GM18858 (cell line): ENCODE results near the gene STT3B.

Experiments
- ATAC-seq: cut with Tn5 transposase; IDR thresholded peaks from one replicate; pipeline ENCODE4 v1.9.1; 2021; ENCODE audit not compliant: unreplicated experiment

The STT3B gene

GRCh38 chr3:31550452-31551251, 17.9 kb downstream of the STT3B start:
- ATAC-seq: no peak

- ATAC-seq: no peak
These were observed 18.9 kb downstream of the STT3B start for GRCh38 chr3:31551646-31552045.

DNA sequence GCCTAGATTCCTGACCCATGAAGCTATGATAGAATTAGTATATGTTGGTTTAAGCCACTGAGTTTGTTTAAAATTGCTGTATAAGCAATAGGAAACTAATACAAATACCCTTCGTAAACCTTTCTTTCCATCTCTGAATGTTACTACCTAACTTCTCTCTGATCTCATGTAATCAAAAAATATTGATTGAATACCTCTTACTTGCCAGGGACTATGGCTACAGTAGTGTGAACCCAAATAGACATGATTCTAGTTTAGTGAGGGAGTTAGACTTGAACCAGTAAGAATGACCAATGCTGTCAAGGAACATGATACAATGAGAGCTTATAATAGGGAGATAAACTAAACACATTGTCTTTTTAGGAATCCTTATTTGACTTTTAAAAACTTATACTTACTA, 19.4 kb downstream of the STT3B start:
- ATAC-seq: no peak

- ATAC-seq: no peak
These were observed 20.5 kb downstream of the STT3B start for GRCh38 chr3:31553258-31553657.

- ATAC-seq: no peak
These were observed 22.5 kb downstream of the STT3B start for GRCh38 chr3:31555204-31555603.

GRCh38 chr3:31559872-31560534, 27.3 kb downstream of the STT3B start:
- ATAC-seq: no peak

DNA sequence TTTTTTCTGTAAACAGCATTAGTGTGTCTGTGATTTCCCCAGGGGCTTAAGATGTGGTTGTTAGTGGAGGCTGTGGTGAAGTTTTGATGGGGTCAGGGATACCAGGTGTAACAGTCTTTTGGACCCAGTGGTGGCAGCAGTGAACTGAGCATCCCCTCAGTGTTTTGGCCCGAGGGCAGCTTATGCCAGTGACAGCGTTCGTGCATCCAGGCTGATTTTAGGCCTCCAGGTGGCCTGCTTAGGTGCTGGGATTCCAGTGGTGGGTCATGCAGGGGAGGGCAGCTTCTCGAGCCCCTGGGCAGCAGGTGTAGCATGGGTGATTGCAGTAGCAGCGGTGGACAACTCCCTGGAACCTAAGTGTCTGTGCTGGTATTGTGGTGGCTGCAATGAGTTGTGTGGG, 29.2 kb downstream of the STT3B start:
- ATAC-seq: no peak

DNA sequence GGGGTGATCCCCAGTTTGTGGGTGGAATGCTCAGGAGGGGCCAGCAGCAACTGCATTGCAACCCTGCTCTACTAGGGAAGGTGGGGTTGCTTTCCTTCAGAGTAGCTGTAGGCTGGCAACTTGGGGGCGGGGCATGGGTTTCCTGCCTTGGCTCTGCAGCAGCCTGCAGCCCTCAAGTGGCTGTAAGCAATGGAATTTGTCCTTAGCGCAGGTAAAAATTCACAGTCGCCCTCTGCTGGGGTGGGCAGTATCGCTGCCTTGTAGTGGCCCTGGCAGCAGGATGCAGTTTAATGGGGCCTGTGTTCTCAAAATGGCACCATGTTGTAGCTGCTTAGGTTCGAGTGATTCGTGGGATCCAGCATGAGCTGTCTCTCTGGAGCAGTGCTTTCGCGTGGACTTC, 29.8 kb downstream of the STT3B start:
- ATAC-seq: no peak

DNA sequence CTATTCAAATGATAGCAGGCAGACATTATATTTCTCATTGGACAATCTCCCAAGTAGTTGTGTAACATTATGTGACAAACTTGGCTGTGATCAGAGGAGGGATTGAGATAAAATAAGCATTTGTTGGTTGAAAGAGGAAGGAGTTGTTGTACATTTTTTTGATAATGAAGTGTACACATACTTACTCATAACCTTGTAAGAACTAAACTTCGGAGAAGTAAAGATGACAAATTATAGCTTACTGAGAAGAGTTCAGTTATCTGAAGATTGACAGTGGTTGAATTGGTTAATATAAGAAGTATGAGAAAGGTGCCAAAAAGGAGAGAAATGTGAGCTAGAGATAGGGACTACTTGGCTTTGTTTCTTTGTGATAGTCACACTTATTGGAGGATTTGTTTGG, 32.6 kb downstream of the STT3B start:
- no peak for ATAC-seq

DNA sequence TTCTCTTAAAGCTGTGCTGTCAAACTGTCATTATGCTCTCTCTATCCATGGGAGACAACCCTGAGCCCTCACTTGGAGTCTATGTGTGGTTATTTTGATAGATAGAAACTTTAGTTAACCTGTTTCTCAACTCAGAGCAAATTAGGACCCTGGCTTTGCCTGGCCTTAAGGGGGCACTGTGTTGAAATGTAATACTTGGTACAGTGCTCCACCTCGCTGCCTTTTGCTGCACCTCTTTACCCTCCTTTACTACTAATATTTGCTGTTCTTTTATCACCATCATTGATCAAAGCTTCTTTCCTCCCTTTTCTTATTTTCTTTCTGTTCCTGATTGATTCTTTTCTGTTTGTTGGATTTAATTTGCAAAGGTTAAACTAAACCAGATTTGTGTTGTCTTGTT, 34.3 kb downstream of the STT3B start:
- no peak for ATAC-seq

DNA sequence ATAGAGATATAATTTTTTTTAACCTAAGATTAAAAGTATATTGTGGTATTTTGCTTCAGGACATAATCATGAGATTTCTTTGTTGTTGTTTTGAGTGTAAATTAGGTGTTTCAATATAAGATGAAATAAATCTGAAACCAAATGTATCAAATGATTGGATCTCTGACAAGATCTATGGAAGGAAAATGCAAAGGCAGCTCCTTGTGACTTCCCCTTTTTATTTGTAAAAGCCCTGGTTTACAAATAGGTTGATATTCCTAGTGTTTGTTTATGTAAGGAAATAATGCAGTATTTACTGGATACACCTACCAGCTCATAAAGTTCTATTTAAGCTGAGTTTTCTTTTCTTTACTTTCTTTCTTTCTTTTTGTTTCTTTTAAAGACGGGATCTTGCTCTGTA, 35.9 kb downstream of the STT3B start:
- ATAC-seq: no peak

GRCh38 chr3:31571325-31571724, 38.6 kb downstream of the STT3B start:
- ATAC-seq: no peak

GRCh38 chr3:31572236-31573004, 39.7 kb downstream of the STT3B start:
- no peak for ATAC-seq

DNA sequence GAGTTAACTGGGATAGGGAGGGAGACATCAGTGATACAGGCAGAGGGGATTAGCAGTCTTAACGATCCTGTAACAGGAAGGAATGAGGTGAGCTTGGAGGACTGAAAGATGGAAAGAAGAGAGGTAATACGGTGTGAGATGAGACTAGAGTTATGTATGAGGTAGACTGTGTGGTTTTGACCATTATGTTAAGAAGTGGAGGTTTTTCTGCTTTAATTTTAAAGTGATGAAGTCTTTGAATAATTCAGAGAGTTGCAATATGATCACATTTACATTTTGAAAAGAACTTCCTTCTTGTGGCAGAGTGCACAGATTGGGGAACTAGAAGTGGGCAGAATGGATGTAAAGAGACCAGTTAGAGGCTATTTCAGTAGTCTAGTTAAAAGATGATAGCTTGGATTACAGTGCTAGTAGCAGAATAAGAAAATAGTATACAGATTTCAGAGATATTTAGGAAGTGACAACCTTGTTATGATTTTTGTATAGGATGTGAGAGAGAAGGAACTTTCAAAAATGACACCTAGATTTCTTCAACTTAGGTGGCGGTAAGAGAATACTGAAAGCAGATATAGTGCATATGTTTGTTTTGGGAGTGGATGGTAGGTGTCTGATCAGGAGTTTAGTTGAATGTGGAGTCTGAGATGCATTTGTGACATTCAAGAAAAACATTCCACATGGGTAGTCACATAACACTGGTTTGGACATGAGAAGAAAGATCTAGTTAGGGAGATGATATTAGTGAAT, 40.5 kb downstream of the STT3B start:
- no peak for ATAC-seq

DNA sequence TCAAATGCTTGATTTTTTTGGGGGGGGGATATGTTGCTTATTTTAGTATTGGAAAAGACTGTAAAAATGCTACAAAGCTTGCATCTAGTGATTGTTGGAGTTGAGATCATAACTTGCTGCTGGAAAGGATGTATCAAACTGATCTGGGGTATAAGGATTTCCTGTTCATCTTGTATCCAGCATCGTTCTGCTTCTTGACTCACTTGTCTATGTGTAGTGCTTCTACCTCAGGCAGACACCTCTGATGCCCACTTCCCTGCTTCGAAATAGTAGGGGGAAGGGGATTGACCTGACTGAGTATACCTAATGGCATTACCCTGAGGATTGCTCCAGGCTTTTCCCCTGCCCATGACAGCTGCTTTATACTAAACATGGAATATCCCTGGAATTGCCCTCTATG, 42.7 kb downstream of the STT3B start:
- no peak for ATAC-seq

- ATAC-seq: no peak
These were observed 43.8 kb downstream of the STT3B start for GRCh38 chr3:31576521-31576920.

DNA sequence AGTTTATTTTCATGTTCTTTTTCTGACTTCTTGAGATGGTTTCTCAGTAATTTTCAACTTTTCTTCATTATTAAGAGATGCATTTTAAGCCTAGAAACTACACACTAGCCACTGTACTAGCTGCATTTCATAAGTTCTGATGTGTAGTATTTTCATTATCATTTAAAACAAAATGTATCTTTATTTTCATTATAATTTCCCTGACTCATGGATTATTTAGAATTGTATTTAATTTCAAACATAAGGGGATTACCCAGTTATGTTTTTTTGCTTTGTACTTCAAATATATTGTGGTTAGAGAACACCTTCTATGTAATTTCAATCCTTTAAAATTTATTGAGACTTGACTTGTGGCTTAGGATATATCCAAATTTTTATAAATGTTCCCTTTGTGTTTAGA, 44.5 kb downstream of the STT3B start:
- ATAC-seq: no peak

DNA sequence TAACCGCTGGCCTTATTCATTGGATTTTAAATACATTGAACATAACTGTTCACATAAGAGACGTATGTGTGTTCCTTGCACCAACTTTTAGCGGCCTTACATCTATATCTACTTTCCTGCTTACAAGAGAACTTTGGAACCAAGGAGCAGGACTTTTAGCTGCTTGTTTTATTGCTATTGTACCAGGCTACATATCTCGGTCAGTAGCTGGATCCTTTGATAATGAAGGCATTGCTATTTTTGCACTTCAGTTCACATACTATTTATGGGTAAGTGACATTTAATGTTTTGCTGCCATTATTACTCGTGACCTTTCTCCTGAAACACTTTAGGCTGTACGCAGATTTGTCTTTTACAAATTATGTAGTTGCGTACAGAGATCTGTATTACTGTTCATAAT, 47.1 kb downstream of the STT3B start:
- no peak for ATAC-seq

DNA sequence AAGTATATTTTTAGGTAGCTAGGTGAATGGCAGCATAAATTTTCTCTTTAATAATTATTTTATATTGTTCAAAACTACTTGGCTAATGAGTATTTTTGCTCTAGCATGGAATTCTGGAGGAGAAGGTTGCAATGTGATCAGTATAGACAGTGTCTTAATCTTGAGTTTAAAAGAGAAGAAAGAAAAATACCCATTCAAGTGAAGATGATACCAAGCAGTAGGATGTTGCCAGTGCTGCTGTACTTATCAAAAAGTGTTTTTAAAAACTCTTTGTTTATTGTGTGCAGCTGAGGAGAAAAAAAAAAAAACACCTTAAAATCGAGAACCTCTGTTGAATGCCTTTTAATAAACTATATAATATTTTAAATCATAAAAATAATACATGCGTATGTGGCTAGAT, 47.9 kb downstream of the STT3B start:
- no peak for ATAC-seq

DNA sequence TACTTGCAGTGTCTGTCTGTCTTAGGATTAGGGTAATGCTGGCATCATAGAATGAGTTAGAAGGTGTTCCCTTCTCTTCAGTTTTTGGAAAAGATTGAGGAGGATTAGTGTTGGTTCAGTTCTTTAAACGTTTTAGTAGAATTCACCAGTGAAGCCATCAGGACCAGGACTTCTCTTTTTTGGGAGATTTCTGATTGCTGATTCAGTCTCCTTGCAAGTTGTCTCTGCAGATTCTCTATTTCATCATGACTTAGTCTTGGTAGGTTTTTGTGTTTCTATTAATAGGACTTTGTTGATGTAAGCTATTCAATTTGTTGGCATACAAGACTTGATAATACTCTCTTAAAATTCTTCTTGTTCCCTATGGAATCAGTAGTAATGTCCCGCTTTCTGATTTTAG, 48.9 kb downstream of the STT3B start:
- ATAC-seq: no peak

DNA sequence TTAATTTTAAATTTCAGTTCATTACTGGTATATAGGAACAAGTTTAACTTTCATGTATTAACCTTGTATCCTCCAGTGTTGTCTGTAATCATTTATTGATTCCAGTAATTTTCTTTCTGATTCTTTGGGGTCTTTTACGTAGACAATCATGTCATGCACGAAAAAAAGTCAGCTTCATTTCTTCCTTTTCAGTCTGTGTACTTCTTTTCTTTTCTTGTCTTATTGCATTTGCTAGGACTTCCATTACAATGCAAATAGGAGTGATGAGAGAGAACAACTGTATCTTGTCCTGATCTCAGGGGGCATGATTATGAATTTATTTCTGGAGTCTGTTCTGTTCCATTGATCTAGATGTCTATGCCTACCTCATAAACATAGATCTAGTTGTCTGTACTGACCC, 56.5 kb downstream of the STT3B start:
- no peak for ATAC-seq
